ENCODE measurements around the gene DDX31. TPM values are rescaled to one million over a fixed set of nuclear protein-coding genes. Genes with fewer than 3 reads are reported as not detected.

DDX31 gene
- total RNA-seq, 1 donor from 2014 or later = 15.8 TPM

DNA sequence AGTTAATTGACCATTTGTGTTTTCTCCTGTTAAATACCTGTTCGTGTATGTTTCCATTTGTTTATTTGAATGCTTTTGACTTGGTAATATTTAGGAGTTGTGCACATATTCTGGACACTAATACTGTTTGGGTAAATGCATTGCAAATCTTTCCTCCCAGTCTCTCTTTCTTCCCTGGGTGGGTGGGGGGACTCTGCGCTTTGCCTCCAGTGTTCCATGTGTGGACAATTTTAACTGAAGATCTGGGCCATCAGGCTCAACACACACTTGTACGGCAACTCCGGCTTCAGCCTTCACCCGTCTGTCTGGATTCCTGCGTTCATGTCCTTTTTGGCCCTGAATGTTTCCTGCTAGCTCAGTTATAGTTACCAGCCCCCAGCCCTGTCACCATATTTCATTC lies 40.5 kb upstream of the DDX31 start:
- FAIRE-seq (no peak), DNase-seq (ENCODE audit: low read depth) (no peak)
- TF ChIP-seq, protein P1, sequence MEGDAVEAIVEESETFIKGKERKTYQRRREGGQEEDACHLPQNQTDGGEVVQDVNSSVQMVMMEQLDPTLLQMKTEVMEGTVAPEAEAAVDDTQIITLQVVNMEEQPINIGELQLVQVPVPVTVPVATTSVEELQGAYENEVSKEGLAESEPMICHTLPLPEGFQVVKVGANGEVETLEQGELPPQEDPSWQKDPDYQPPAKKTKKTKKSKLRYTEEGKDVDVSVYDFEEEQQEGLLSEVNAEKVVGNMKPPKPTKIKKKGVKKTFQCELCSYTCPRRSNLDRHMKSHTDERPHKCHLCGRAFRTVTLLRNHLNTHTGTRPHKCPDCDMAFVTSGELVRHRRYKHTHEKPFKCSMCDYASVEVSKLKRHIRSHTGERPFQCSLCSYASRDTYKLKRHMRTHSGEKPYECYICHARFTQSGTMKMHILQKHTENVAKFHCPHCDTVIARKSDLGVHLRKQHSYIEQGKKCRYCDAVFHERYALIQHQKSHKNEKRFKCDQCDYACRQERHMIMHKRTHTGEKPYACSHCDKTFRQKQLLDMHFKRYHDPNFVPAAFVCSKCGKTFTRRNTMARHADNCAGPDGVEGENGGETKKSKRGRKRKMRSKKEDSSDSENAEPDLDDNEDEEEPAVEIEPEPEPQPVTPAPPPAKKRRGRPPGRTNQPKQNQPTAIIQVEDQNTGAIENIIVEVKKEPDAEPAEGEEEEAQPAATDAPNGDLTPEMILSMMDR (IDR thresholded peaks at IDR 0.05; ENCODE audit: insufficient read depth, low read length, severe bottlenecking) = no peak
- Histone ChIP-seq H3K4me3 (ENCODE audit: low read depth, low read length) (no peak overlapping the region), H3K36me3 (ENCODE audit: control insufficient read depth, insufficient read depth, low read length) (no peaks in the 10 kb centered on the region), H3K27me3 (ENCODE audit: control insufficient read depth, insufficient read depth, low read length) (no peaks in the 10 kb centered on the region)

GRCh38 chr9:132708769-132709430 lies 39.1 kb upstream of the DDX31 start:
- no peak for FAIRE-seq
- no peak overlapping the region for H3K4me3 ChIP-seq (ENCODE audit: low read depth, low read length)
- TF ChIP-seq, protein P1 (IDR thresholded peaks at IDR 0.05; ENCODE audit: insufficient read depth, low read length, severe bottlenecking) = no peak
- DNase-seq (ENCODE audit: low read depth) = no peak
- H3K27me3 ChIP-seq (ENCODE audit: control insufficient read depth, insufficient read depth, low read length) = no peaks in the 10 kb centered on the region
- no peaks in the 10 kb centered on the region for H3K36me3 ChIP-seq (ENCODE audit: control insufficient read depth, insufficient read depth, low read length)

GRCh38 chr9:132708239-132708638 lies 38.5 kb upstream of the DDX31 start:
- no peaks in the 10 kb centered on the region for H3K36me3 ChIP-seq (ENCODE audit: control insufficient read depth, insufficient read depth, low read length)
- FAIRE-seq = no peak
- TF ChIP-seq, protein P1 (IDR thresholded peaks at IDR 0.05; ENCODE audit: insufficient read depth, low read length, severe bottlenecking) = no peak
- H3K27me3 ChIP-seq (ENCODE audit: control insufficient read depth, insufficient read depth, low read length) = no peaks in the 10 kb centered on the region
- no peak for DNase-seq (ENCODE audit: low read depth)
- no peak overlapping the region for H3K4me3 ChIP-seq (ENCODE audit: low read depth, low read length)

DNA sequence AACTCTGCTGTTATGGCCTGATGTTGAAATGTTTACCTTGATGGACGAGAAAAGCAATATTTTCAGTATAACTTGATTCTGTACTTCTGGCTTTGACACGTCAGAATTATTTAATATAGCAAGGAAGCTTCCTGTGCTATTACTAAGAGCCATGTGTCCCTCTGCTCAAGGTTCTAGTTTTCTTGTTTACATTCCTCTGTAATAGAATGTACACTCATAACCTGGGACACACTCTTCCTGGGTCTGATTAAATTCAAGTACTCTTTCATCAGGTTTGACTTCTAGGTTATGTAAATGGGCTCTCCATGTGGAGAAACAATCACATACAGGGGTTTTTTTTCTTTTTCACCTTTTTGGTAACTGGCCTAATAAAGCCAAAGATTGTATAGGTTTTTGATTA lies 33.6 kb upstream of the DDX31 start:
- no peaks in the 10 kb centered on the region for H3K36me3 ChIP-seq (ENCODE audit: control insufficient read depth, insufficient read depth, low read length)
- H3K4me3 ChIP-seq (ENCODE audit: low read depth, low read length) = no peak overlapping the region
- TF ChIP-seq, protein P1 (IDR thresholded peaks at IDR 0.05; ENCODE audit: insufficient read depth, low read length, severe bottlenecking) = no peak
- H3K27me3 ChIP-seq (ENCODE audit: control insufficient read depth, insufficient read depth, low read length) = no peaks in the 10 kb centered on the region
- DNase-seq (ENCODE audit: low read depth) = peak; percentile 85
- FAIRE-seq = no peak

GRCh38 chr9:132702254-132702653 lies 32.5 kb upstream of the DDX31 start:
- FAIRE-seq (no peak), DNase-seq (ENCODE audit: low read depth) (no peak)
- no peaks in the 10 kb centered on the region for H3K27me3 ChIP-seq (ENCODE audit: control insufficient read depth, insufficient read depth, low read length)
- no peaks in the 10 kb centered on the region for H3K36me3 ChIP-seq (ENCODE audit: control insufficient read depth, insufficient read depth, low read length)
- TF ChIP-seq, protein P1 (IDR thresholded peaks at IDR 0.05; ENCODE audit: insufficient read depth, low read length, severe bottlenecking) = no peak
- no peak overlapping the region for H3K4me3 ChIP-seq (ENCODE audit: low read depth, low read length)

DNA sequence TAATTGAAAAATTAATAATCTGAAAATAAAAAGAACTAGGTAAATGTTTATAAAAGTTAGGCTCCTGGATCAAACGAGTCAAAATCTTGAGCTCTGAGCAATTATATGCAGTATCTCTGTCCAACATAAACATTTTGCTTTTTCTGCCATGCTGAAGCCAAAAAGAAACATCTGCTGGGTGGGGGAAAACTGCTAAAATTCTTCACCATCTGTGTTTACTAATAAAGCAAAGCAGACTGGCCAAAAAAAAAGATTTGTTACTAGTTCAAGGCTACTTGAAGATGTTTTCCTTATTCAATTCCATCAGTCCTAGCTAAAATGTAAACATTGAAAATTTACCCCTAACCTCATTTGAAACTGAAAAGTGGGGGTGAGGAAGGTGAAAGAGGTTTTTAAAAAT lies 30.2 kb upstream of the DDX31 start:
- no peak for FAIRE-seq
- H3K27me3 ChIP-seq (ENCODE audit: control insufficient read depth, insufficient read depth, low read length) = no peaks in the 10 kb centered on the region

More for the DNA sequence above, 30.2 kb upstream of the DDX31 start:
- no peak for DNase-seq (ENCODE audit: low read depth)
- Histone ChIP-seq H3K4me3 (ENCODE audit: low read depth, low read length) (no peak overlapping the region), H3K36me3 (ENCODE audit: control insufficient read depth, insufficient read depth, low read length) (no peaks in the 10 kb centered on the region)
- TF ChIP-seq, protein P1 (IDR thresholded peaks at IDR 0.05; ENCODE audit: insufficient read depth, low read length, severe bottlenecking) = no peak
